ENCODE data around the gene DCDC2B. TPM values are rescaled to one million over a fixed set of nuclear protein-coding genes. Genes with fewer than 3 reads are reported as not detected.

Gene DCDC2B
- total and polyA plus RNA-seq, 8 donors, result 1.6 to 3.8 (median 2.6) TPM; not detected in 1

- Histone ChIP-seq H3K27ac (peak overlapping the region in 1 of 2 donors; percentile 37), H3K27me3 (peaks cover 0 to 22% of the 10 kb centered on the region in 2 donors), H3K4me3 (peak overlapping the region in 1 of 2 donors; percentile 11), H3K4me1 (peaks cover 13 to 42% of the 10 kb centered on the region in 2 donors), H3K36me3 (no peaks in the 10 kb centered on the region), H3K9me3 (no peaks in the 10 kb centered on the region)
- DNase-seq (peak in 1 of 4 donors; percentile 67), ATAC-seq (no peak)
- TF ChIP-seq CTCF (IDR thresholded peaks at IDR 0.05), result no peak
- intact Hi-C loops (cut with DNase I), result no loop called here
These were observed 33.5 kb downstream of the DCDC2B start for GRCh38 chr1:32242341-32242851.

- ATAC-seq (peak; percentile 16), DNase-seq (peak in 1 of 4 donors; percentile 36)
- H3K27ac ChIP-seq, result peak within 1 kb of the TSS; percentile 59 to 75
- H3K36me3 ChIP-seq, result no peaks in the 10 kb centered on the region
- intact Hi-C loops (cut with DNase I), result no loop called here
- no peaks in the 10 kb centered on the region for H3K27me3 ChIP-seq
- H3K4me3 ChIP-seq, result peak within 1 kb of the TSS in 1 of 2 donors; percentile 28
- peaks cover 12 to 60% of the 10 kb centered on the region in 2 donors for H3K4me1 ChIP-seq
- TF ChIP-seq CTCF (IDR thresholded peaks at IDR 0.05), result no peak
- no peaks in the 10 kb centered on the region for H3K9me3 ChIP-seq
These were observed 38.0 kb downstream of the DCDC2B start, which contains the start of gene FAM167B for GRCh38 chr1:32246888-32247273. TSS of gene FAM167B (plus strand) at chr1:32247222. CDS start at chr1:32247422, 200 bp downstream.

- TF ChIP-seq CTCF (IDR thresholded peaks at IDR 0.05), result no peak
- Histone ChIP-seq H3K9me3 (no peaks in the 10 kb centered on the region), H3K27ac (peak overlapping the region; percentile 59 to 75), H3K27me3 (no peaks in the 10 kb centered on the region), H3K4me1 (peaks cover 10 to 64% of the 10 kb centered on the region in 2 donors), H3K36me3 (no peaks in the 10 kb centered on the region), H3K4me3 (peak overlapping the region in 1 of 2 donors; percentile 28)
- intact Hi-C loops (cut with DNase I), result no loop called here
- DNase-seq, result no peak
- ATAC-seq, result no peak
These were observed 38.6 kb downstream of the DCDC2B start for GRCh38 chr1:32247452-32247851.

- intact Hi-C loops (cut with DNase I), result no loop called here
- Histone ChIP-seq H3K27me3 (no peaks in the 10 kb centered on the region), H3K4me1 (peaks cover 7 to 64% of the 10 kb centered on the region in 2 donors), H3K27ac (peak overlapping the region; percentile 59 to 75), H3K9me3 (no peaks in the 10 kb centered on the region), H3K4me3 (peak overlapping the region in 1 of 2 donors; percentile 28), H3K36me3 (no peaks in the 10 kb centered on the region)
- TF ChIP-seq CTCF (IDR thresholded peaks at IDR 0.05), result peak; percentile 78 to 94
- ATAC-seq (peak; percentile 92), DNase-seq (peak in 3 of 4 donors; percentile 68 to 97 (median 86))
These were observed 39.3 kb downstream of the DCDC2B start for GRCh38 chr1:32247983-32248889.

Data from left lung (tissue), 10 donors.